ENCODE results near the gene HTR3B.
"Not testable (repeated sequence)": the region's sequence is repeated elsewhere in the genome, so short reads cannot be mapped to it uniquely, and the experiment has no call there.

The HTR3B gene

GRCh38 chr11:113923572-113923971 is 19.0 kb downstream of the HTR3B start:
- no peaks in the 10 kb centered on the region for H3K27me3 ChIP-seq (replicated peaks; ENCODE audit: control insufficient read depth, insufficient read depth, low read length)
- no peak for TF ChIP-seq CTCF (IDR thresholded peaks at IDR 0.05; ENCODE audit: insufficient read depth, low read length, poor library complexity, severe bottlenecking)
- no peaks in the 10 kb centered on the region for H3K36me3 ChIP-seq (ENCODE audit: control insufficient read depth, insufficient read depth, low read length)
- H3K4me3 ChIP-seq (replicated peaks; ENCODE audit: low read depth, low read length), result no peak overlapping the region
- no peak for DNase-seq (ENCODE audit: extremely low read depth, insufficient read length)

GRCh38 chr11:113926273-113927197 is 21.9 kb downstream of the HTR3B start:
- no peak for DNase-seq (ENCODE audit: extremely low read depth, insufficient read length)
- Histone ChIP-seq H3K27me3 (replicated peaks; ENCODE audit: control insufficient read depth, insufficient read depth, low read length) (no peaks in the 10 kb centered on the region), H3K36me3 (ENCODE audit: control insufficient read depth, insufficient read depth, low read length) (no peaks in the 10 kb centered on the region), H3K4me3 (replicated peaks; ENCODE audit: low read depth, low read length) (no peak overlapping the region)
- TF ChIP-seq CTCF (IDR thresholded peaks at IDR 0.05; ENCODE audit: insufficient read depth, low read length, poor library complexity, severe bottlenecking), result no peak

GRCh38 chr11:113928311-113928710 is 23.7 kb downstream of the HTR3B start:
- Histone ChIP-seq H3K4me3 (replicated peaks; ENCODE audit: low read depth, low read length) (no peak overlapping the region), H3K36me3 (ENCODE audit: control insufficient read depth, insufficient read depth, low read length) (no peaks in the 10 kb centered on the region), H3K27me3 (replicated peaks; ENCODE audit: control insufficient read depth, insufficient read depth, low read length) (0 out of 2 replicates have a peak, but pooled peaks cover 1% of the 10 kb centered on the region)
- TF ChIP-seq CTCF (IDR thresholded peaks at IDR 0.05; ENCODE audit: insufficient read depth, low read length, poor library complexity, severe bottlenecking), result no peak
- DNase-seq (ENCODE audit: extremely low read depth, insufficient read length), result no peak

GRCh38 chr11:113932788-113933187 is 28.2 kb downstream of the HTR3B start:
- DNase-seq (ENCODE audit: extremely low read depth, insufficient read length), result no peak
- Histone ChIP-seq H3K4me3 (replicated peaks; ENCODE audit: low read depth, low read length) (no peak overlapping the region), H3K27me3 (replicated peaks; ENCODE audit: control insufficient read depth, insufficient read depth, low read length) (peaks cover 1% of the 10 kb centered on the region; the same call in 1 of the 2 replicates), H3K36me3 (ENCODE audit: control insufficient read depth, insufficient read depth, low read length) (no peaks in the 10 kb centered on the region)
- TF ChIP-seq CTCF (IDR thresholded peaks at IDR 0.05; ENCODE audit: insufficient read depth, low read length, poor library complexity, severe bottlenecking), result no peak

GRCh38 chr11:113934193-113934592 is 29.6 kb downstream of the HTR3B start:
- DNase-seq (ENCODE audit: extremely low read depth, insufficient read length); H3K36me3 ChIP-seq (ENCODE audit: control insufficient read depth, insufficient read depth, low read length); H3K4me3 ChIP-seq (replicated peaks; ENCODE audit: low read depth, low read length); H3K27me3 ChIP-seq (replicated peaks; ENCODE audit: control insufficient read depth, insufficient read depth, low read length): not testable (repeated sequence)

- Histone ChIP-seq H3K36me3 (ENCODE audit: control insufficient read depth, insufficient read depth, low read length) (no peaks in the 10 kb centered on the region), H3K4me3 (replicated peaks; ENCODE audit: low read depth, low read length) (no peak overlapping the region), H3K27me3 (replicated peaks; ENCODE audit: control insufficient read depth, insufficient read depth, low read length) (peaks cover 1% of the 10 kb centered on the region; the same call in 1 of the 2 replicates)
- no peak for TF ChIP-seq CTCF (IDR thresholded peaks at IDR 0.05; ENCODE audit: insufficient read depth, low read length, poor library complexity, severe bottlenecking)
- DNase-seq (ENCODE audit: extremely low read depth, insufficient read length), result no peak
These were observed 30.2 kb downstream of the HTR3B start for GRCh38 chr11:113934761-113935160.
